Measurements from ENCODE around the gene SLC30A2. TPM values are rescaled to one million over a fixed set of nuclear protein-coding genes. Genes with fewer than 3 reads are reported as not detected.

SLC30A2 gene
- polyA plus RNA-seq, 3 donors: not detected

GRCh38 chr1:26079960-26080814, 34.3 kb upstream of the SLC30A2 start:
- H3K9ac ChIP-seq (ENCODE audit: insufficient read depth, low read length, poor library complexity, severe bottlenecking): no peak overlapping the region
- no peak overlapping the region for H3K4me3 ChIP-seq (replicated peaks in 1 of 3; ENCODE audit: low read depth in 2 of 3, low read length in 3 of 3)
- no peaks in the 10 kb centered on the region for H4K20me1 ChIP-seq (ENCODE audit: insufficient read depth, low read length)
- 100% methylated on average over 1 of the region's 9 CpGs for WGBS (ENCODE audit: insufficient coverage)
- Mint-ChIP-seq H3K27me3 (ENCODE audit: low read depth in 3 of 3) (peaks cover 5 to 27% (median 15%) of the 10 kb centered on the region in 3 donors), H3K9me3 (peaks cover 0 to 3% (median 0%) of the 10 kb centered on the region in 7 donors), H3K4me1 (peaks cover 1% of the 10 kb centered on the region), H3K27ac (no peak overlapping the region), H3K36me3 (no peaks in the 10 kb centered on the region), H3K4me3 (no peak overlapping the region)
- H3K4me1 ChIP-seq (ENCODE audit: control insufficient read depth in 1 of 2, insufficient read depth in 2 of 2, low read length in 2 of 2): no peaks in the 10 kb centered on the region
- H3K4me2 ChIP-seq (replicated peaks; ENCODE audit: extremely low read depth, low read length, poor library complexity, severe bottlenecking): no peak overlapping the region
- no peaks in the 10 kb centered on the region for H3K79me2 ChIP-seq (ENCODE audit: insufficient read depth, low read length)
- no peaks in the 10 kb centered on the region for H3K9me3 ChIP-seq (replicated peaks in 1 of 2; ENCODE audit: control insufficient read depth in 1 of 2, insufficient read depth in 1 of 2, low read length in 2 of 2)
- peaks cover 0 to 3% of the 10 kb centered on the region in 2 donors for H3K27me3 ChIP-seq (ENCODE audit: control insufficient read depth in 2 of 2, insufficient read depth in 2 of 2, low read length in 2 of 2)
- intact Hi-C loops (cut with micrococcal nuclease): no loop called here
- DNase-seq: no peak
- H2AFZ ChIP-seq (ENCODE audit: insufficient read depth, low read depth, low read length, poor library complexity, severe bottlenecking): no peak overlapping the region
- H3K27ac ChIP-seq (ENCODE audit: low read depth in 1 of 2, low read length in 2 of 2): no peak overlapping the region
- TF ChIP-seq CTCF (IDR thresholded peaks at IDR 0.05): no peak
- no peaks in the 10 kb centered on the region for H3K36me3 ChIP-seq (replicated peaks in 1 of 2; ENCODE audit: control insufficient read depth in 1 of 2, insufficient read depth in 2 of 2, low read length in 2 of 2)

GRCh38 chr1:26079178-26079563, 33.3 kb upstream of the SLC30A2 start:
- no peak for DNase-seq
- no peak for TF ChIP-seq CTCF (IDR thresholded peaks at IDR 0.05)
- Histone ChIP-seq H3K79me2 (ENCODE audit: insufficient read depth, low read length) (no peaks in the 10 kb centered on the region), H3K4me3 (replicated peaks in 1 of 3; ENCODE audit: low read depth in 2 of 3, low read length in 3 of 3) (no peak overlapping the region), H3K4me1 (ENCODE audit: control insufficient read depth in 1 of 2, insufficient read depth in 2 of 2, low read length in 2 of 2) (no peaks in the 10 kb centered on the region), H3K36me3 (replicated peaks in 1 of 2; ENCODE audit: control insufficient read depth in 1 of 2, insufficient read depth in 2 of 2, low read length in 2 of 2) (no peaks in the 10 kb centered on the region), H3K27ac (ENCODE audit: low read depth in 1 of 2, low read length in 2 of 2) (no peak overlapping the region), H4K20me1 (ENCODE audit: insufficient read depth, low read length) (no peaks in the 10 kb centered on the region), H3K27me3 (ENCODE audit: control insufficient read depth in 2 of 2, insufficient read depth in 2 of 2, low read length in 2 of 2) (peaks cover 0 to 3% of the 10 kb centered on the region in 2 donors), H3K9me3 (replicated peaks in 1 of 2; ENCODE audit: control insufficient read depth in 1 of 2, insufficient read depth in 1 of 2, low read length in 2 of 2) (no peaks in the 10 kb centered on the region), H3K4me2 (replicated peaks; ENCODE audit: extremely low read depth, low read length, poor library complexity, severe bottlenecking) (no peak overlapping the region), H2AFZ (ENCODE audit: insufficient read depth, low read depth, low read length, poor library complexity, severe bottlenecking) (no peak overlapping the region), H3K9ac (ENCODE audit: insufficient read depth, low read length, poor library complexity, severe bottlenecking) (no peak overlapping the region)
- 85% methylated on average over 6 of the region's 7 CpGs for WGBS (ENCODE audit: insufficient coverage)
- peaks cover 0 to 3% (median 0%) of the 10 kb centered on the region in 7 donors for H3K9me3 Mint-ChIP-seq
- H3K36me3 Mint-ChIP-seq: no peaks in the 10 kb centered on the region
- H3K27me3 Mint-ChIP-seq (ENCODE audit: low read depth in 3 of 3): peaks cover 5 to 26% (median 14%) of the 10 kb centered on the region in 3 donors
- H3K4me1 Mint-ChIP-seq: peaks cover 1% of the 10 kb centered on the region
- no peak overlapping the region for H3K4me3 Mint-ChIP-seq
- intact Hi-C loops (cut with micrococcal nuclease): no loop called here
- H3K27ac Mint-ChIP-seq: no peak overlapping the region

Data from CD14-positive monocyte (primary cell).